GM18907 (cell line): ENCODE measurements around the gene NKD2.
"Not testable (repeated sequence)": the region's sequence is repeated elsewhere in the genome, so short reads cannot be mapped to it uniquely, and the experiment has no call there.

Experiments used
- ATAC-seq: cut with Tn5 transposase; IDR thresholded peaks from one replicate; pipeline ENCODE4 v1.9.1; 2021; ENCODE audit warnings: mild to moderate bottlenecking, moderate library complexity; ENCODE audit not compliant: unreplicated experiment

Gene NKD2

GRCh38 chr5:999032-999501, 9.5 kb upstream of the NKD2 start:
- ATAC-seq, result no peak

GRCh38 chr5:999724-1000123, 8.9 kb upstream of the NKD2 start:
- ATAC-seq, result no peak

- no peak for ATAC-seq
Observed at GRCh38 chr5:1000329-1000728, 8.3 kb upstream of the NKD2 start.

- not testable (repeated sequence) for ATAC-seq
Observed at GRCh38 chr5:1000831-1001230, 7.8 kb upstream of the NKD2 start.

GRCh38 chr5:1001406-1002270, 7.0 kb upstream of the NKD2 start:
- no peak for ATAC-seq

GRCh38 chr5:1002271-1002546, 6.4 kb upstream of the NKD2 start:
- no peak for ATAC-seq

- ATAC-seq, result no peak
Observed at GRCh38 chr5:1002836-1003235, 5.8 kb upstream of the NKD2 start.

- no peak for ATAC-seq
Observed at GRCh38 chr5:1003296-1003937, 5.2 kb upstream of the NKD2 start.

GRCh38 chr5:1004461-1005248, 3.9 kb upstream of the NKD2 start:
- no peak for ATAC-seq

- ATAC-seq, result no peak
Observed at GRCh38 chr5:1005249-1005851, 3.3 kb upstream of the NKD2 start.

- ATAC-seq, result no peak
Observed at GRCh38 chr5:1005904-1006655, 2.5 kb upstream of the NKD2 start.

- ATAC-seq, result no peak
Observed at GRCh38 chr5:1006656-1007071, 1.9 kb upstream of the NKD2 start.

GRCh38 chr5:1007221-1007680, 1.4 kb upstream of the NKD2 start:
- ATAC-seq, result no peak

- ATAC-seq, result no peak
Observed at GRCh38 chr5:1007681-1008450, 736 bp upstream of the NKD2 start.

- ATAC-seq, result no peak
Observed at GRCh38 chr5:1009359-1010180, 968 bp downstream of the NKD2 start.

- no peak for ATAC-seq
Observed at GRCh38 chr5:1010181-1010510, 1.5 kb downstream of the NKD2 start.

GRCh38 chr5:1010641-1011046, 2.0 kb downstream of the NKD2 start:
- no peak for ATAC-seq

GRCh38 chr5:1011226-1011631, 2.6 kb downstream of the NKD2 start:
- no peak for ATAC-seq

- no peak for ATAC-seq
Observed at GRCh38 chr5:1011741-1012312, 3.2 kb downstream of the NKD2 start.
